Chondrocyte (in vitro differentiated cells): ENCODE data around the gene STARD10. TPM values are rescaled to one million over a fixed set of nuclear protein-coding genes. Genes with fewer than 3 reads are reported as not detected.

Experiments
- DNase-seq: peaks from one replicate; pipeline ENCODE4 v3.0.0; 2021; ENCODE audit warnings: mixed read lengths, low spot score
- H3K27ac Mint-ChIP-seq: one replicate; pipeline ENCODE4 v1.8.0; 2021; ENCODE audit warnings: mild to moderate bottlenecking, moderate library complexity, mixed read lengths; ENCODE audit not compliant: unreplicated experiment
- H3K27me3 Mint-ChIP-seq: 2 replicates; pipeline ENCODE4 v1.8.0; 2021; ENCODE audit warnings: low read depth, mixed read lengths
- H3K36me3 Mint-ChIP-seq: 2 replicates; pipeline ENCODE4 v1.8.0; 2021; ENCODE audit warnings: low read depth, mixed read lengths
- H3K4me1 Mint-ChIP-seq: 2 replicates; pipeline ENCODE4 v1.8.0; 2021; ENCODE audit warnings: low read depth, mild to moderate bottlenecking, mixed read lengths
- H3K4me3 Mint-ChIP-seq: one replicate; pipeline ENCODE4 v1.8.0; 2021; ENCODE audit warnings: mild to moderate bottlenecking, moderate library complexity, mixed read lengths; ENCODE audit not compliant: unreplicated experiment
- H3K9me3 Mint-ChIP-seq: 2 replicates; pipeline ENCODE4 v1.8.0; 2021; ENCODE audit warnings: low read depth, mixed read lengths
- total RNA-seq: library from RNA; stranded (reverse); gene quantifications from 3 replicates; pipeline ENCODE4 v1.2.1, GENCODE V29; 2021
- TF ChIP-seq, protein P1 (sequence below): fragments of 200-600 bp; sonication (generic); IDR thresholded peaks from 2 replicates; pipeline ENCODE4 v1.5.0; 2021; ENCODE audit warnings: antibody characterized with exemption, mild to moderate bottlenecking, moderate library complexity

STARD10 gene
- total RNA-seq, 1 donor from 2014 or later = 79.4 TPM

- Mint-ChIP-seq H3K27ac (no peak overlapping the region), H3K9me3 (no peaks in the 10 kb centered on the region)
- TF ChIP-seq, protein P1, sequence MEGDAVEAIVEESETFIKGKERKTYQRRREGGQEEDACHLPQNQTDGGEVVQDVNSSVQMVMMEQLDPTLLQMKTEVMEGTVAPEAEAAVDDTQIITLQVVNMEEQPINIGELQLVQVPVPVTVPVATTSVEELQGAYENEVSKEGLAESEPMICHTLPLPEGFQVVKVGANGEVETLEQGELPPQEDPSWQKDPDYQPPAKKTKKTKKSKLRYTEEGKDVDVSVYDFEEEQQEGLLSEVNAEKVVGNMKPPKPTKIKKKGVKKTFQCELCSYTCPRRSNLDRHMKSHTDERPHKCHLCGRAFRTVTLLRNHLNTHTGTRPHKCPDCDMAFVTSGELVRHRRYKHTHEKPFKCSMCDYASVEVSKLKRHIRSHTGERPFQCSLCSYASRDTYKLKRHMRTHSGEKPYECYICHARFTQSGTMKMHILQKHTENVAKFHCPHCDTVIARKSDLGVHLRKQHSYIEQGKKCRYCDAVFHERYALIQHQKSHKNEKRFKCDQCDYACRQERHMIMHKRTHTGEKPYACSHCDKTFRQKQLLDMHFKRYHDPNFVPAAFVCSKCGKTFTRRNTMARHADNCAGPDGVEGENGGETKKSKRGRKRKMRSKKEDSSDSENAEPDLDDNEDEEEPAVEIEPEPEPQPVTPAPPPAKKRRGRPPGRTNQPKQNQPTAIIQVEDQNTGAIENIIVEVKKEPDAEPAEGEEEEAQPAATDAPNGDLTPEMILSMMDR = no peak
Measured at GRCh38 chr11:72783144-72783905, 10.5 kb downstream of the STARD10 start.

GRCh38 chr11:72782081-72782920 lies 11.5 kb downstream of the STARD10 start:
- DNase-seq = no peak
- peaks cover 48% of the 10 kb centered on the region for H3K4me1 Mint-ChIP-seq
- H3K4me3 Mint-ChIP-seq = peak overlapping the region; percentile 61
- no peaks in the 10 kb centered on the region for H3K27me3 Mint-ChIP-seq
- TF ChIP-seq, protein P1 = no peak
- no peak overlapping the region for H3K27ac Mint-ChIP-seq
- no peaks in the 10 kb centered on the region for H3K9me3 Mint-ChIP-seq
- H3K36me3 Mint-ChIP-seq = peaks cover 1% of the 10 kb centered on the region

More at GRCh38 chr11:72783144-72783905, 10.5 kb downstream of the STARD10 start:
- no peaks in the 10 kb centered on the region for H3K27me3 Mint-ChIP-seq
- H3K4me1 Mint-ChIP-seq = peaks cover 43% of the 10 kb centered on the region
- peaks cover 1% of the 10 kb centered on the region for H3K36me3 Mint-ChIP-seq
- no peak for DNase-seq
- H3K4me3 Mint-ChIP-seq = no peak overlapping the region

DNA sequence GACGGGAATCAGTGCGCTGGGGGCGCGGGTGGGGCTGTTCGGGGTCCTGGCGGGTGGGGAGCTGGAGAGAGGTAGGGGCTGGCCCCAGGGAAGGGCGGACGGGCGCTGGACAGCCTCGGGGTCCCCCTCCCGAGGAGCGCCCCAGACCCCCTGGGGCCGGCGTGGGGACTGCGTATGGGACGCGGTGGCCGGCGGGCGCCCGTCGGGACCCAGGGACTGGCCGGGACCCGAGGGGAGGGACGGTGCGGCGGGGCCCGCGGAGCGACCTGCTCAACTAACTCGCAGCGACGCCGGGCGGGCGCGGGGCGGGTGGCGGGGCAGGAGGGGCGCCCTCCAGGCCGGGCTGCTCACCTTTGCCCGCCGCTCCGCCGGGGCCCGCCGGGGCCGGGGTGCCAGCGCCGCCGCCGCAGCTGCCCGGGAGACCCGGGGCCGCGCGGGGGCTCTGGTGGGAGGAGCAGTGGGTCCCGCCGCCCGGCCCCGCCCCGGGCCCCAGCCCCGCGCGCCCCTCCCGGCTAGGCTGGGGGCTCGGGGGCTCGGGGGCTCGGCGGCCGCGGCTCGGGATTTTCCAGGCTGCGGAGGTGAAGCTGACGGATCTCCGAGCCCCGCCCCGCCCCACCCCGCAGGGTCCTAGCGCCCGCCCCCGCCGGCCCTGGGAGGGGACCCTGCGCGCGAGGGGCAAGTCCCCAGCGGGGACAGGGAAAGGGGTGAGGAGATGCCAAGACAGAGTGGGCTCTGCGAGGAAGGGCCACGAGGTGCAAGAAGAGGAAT lies 12.3 kb downstream of the STARD10 start:
- no peak for DNase-seq
- peaks cover 1% of the 10 kb centered on the region for H3K36me3 Mint-ChIP-seq
- peak overlapping the region; percentile 70 for H3K4me3 Mint-ChIP-seq
- H3K27me3 Mint-ChIP-seq = no peaks in the 10 kb centered on the region
- H3K27ac Mint-ChIP-seq = no peak overlapping the region
- no peaks in the 10 kb centered on the region for H3K9me3 Mint-ChIP-seq
- TF ChIP-seq, protein P1 = no peak
- H3K4me1 Mint-ChIP-seq = peaks cover 56% of the 10 kb centered on the region

- H3K9me3 Mint-ChIP-seq = no peaks in the 10 kb centered on the region
- TF ChIP-seq, protein P1 = no peak
- no peaks in the 10 kb centered on the region for H3K27me3 Mint-ChIP-seq
- peaks cover 1% of the 10 kb centered on the region for H3K36me3 Mint-ChIP-seq
- H3K4me1 Mint-ChIP-seq = peaks cover 59% of the 10 kb centered on the region
- DNase-seq = no peak
- H3K4me3 Mint-ChIP-seq = peak overlapping the region; percentile 70
- H3K27ac Mint-ChIP-seq = peak overlapping the region; percentile 22
Measured at GRCh38 chr11:72781063-72781312, 12.9 kb downstream of the STARD10 start.
